Mammary epithelial cell (primary cell): ENCODE data around the gene NIPBL.

Experiments used
- EZH2 ChIP-seq: IDR thresholded peaks from 2 replicates; pipeline ENCODE4 v1.6.1; 2012; ENCODE audit warnings: low read length, inconsistent platforms, borderline replicate concordance
- TF ChIP-seq, protein P1 (sequence below), 2 donors: IDR thresholded peaks in 1 of 2; conservative IDR thresholded peaks in 1 of 2; 2 replicates each; pipeline ENCODE4 v1.5.1; 2011 to 2012; ENCODE audit warnings: inconsistent platforms in 2 of 2, low read length in 2 of 2, mild to moderate bottlenecking in 2 of 2, control low read depth in 1 of 2, low read depth in 1 of 2; ENCODE audit not compliant: insufficient read depth in 1 of 2; ENCODE audit errors: extremely low read depth in 1 of 2

DNA sequence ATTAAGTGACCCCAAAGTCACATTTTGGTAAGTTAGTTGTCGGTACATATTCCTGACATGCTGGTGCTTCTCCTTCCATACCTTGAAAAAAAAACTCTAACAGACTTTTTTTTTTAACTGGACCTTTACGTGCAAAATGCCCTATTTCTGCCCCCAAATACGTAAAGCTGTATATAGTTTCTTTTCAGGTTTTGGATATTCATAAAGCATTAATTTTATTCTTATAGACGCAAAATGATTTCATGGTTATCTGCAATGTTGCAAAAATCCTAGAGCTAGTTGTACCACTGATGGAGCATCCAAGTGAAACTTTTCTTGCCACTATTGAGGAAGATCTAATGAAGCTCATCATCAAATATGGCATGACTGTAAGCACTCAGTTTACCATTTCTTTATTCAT, 167.6 kb downstream of the NIPBL start:
- TF ChIP-seq, protein P1, sequence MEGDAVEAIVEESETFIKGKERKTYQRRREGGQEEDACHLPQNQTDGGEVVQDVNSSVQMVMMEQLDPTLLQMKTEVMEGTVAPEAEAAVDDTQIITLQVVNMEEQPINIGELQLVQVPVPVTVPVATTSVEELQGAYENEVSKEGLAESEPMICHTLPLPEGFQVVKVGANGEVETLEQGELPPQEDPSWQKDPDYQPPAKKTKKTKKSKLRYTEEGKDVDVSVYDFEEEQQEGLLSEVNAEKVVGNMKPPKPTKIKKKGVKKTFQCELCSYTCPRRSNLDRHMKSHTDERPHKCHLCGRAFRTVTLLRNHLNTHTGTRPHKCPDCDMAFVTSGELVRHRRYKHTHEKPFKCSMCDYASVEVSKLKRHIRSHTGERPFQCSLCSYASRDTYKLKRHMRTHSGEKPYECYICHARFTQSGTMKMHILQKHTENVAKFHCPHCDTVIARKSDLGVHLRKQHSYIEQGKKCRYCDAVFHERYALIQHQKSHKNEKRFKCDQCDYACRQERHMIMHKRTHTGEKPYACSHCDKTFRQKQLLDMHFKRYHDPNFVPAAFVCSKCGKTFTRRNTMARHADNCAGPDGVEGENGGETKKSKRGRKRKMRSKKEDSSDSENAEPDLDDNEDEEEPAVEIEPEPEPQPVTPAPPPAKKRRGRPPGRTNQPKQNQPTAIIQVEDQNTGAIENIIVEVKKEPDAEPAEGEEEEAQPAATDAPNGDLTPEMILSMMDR (conservative IDR thresholded peaks at IDR 0.05 in 1 of 2, IDR thresholded peaks at IDR 0.05 in 1 of 2; ENCODE audit: extremely low read depth in 1 of 2, insufficient read depth in 1 of 2, low read depth in 1 of 2, low read length in 2 of 2): no peak
- TF ChIP-seq EZH2: no peak
